ENCODE results near the gene SMIM15. TPM values are rescaled to one million over a fixed set of nuclear protein-coding genes. Genes with fewer than 3 reads are reported as not detected.

Gene SMIM15
- total RNA-seq, 2 experiments from 2014 or later = 22.6 to 24.8 TPM

Other genes starting within 250 kb of the SMIM15 start
- 1 to 10 TPM; 2.5 to 3.0 TPM for gene ERCC8, start 217.4 kb downstream of the SMIM15 start, total RNA-seq
- gene NDUFAF2, start 217.3 kb downstream of the SMIM15 start, total RNA-seq = 1 to 10 TPM; 5.8 to 7.1 TPM
- gene ZSWIM6, start 169.8 kb upstream of the SMIM15 start, total RNA-seq = 1 to 10 TPM; 3.9 to 4.1 TPM